Prostate gland (tissue), 2 donors: Measurements from ENCODE around the gene JARID2. TPM values are rescaled to one million over a fixed set of nuclear protein-coding genes. Genes with fewer than 3 reads are reported as not detected.

Experiments used
- DNase-seq: peaks from one replicate; pipeline ENCODE4 v3.0.0-alpha.2; 2019; ENCODE audit warnings: low spot score
- H3K27ac ChIP-seq, 2 donors: fragments of 200-600 bp; sonication (generic); 2 replicates each; pipeline ENCODE4 v1.5.1; 2017 to 2019
- H3K27me3 ChIP-seq: fragments of 200-600 bp; sonication (generic); replicated peaks from 2 replicates; pipeline ENCODE4 v1.5.1; 2019; ENCODE audit not compliant: insufficient read depth
- H3K36me3 ChIP-seq, 2 donors: fragments of 200-600 bp; sonication (generic); 1 replicate in 1 of 2; 2 replicates in 1 of 2; pipeline versions ENCODE4 v1.5.1 to v1.8.1; 2017 to 2019
- H3K4me1 ChIP-seq: fragments of 200-600 bp; sonication (generic); replicated peaks from 2 replicates; pipeline ENCODE4 v1.5.1; 2019
- H3K4me3 ChIP-seq, 2 donors: fragments of 200-600 bp; sonication (generic); 2 replicates each; pipeline ENCODE4 v1.5.1; 2017 to 2019
- H3K9me3 ChIP-seq: fragments of 200-600 bp; sonication (generic); 2 replicates; pipeline ENCODE4 v1.5.1; 2017
- CTCF ChIP-seq, 4 experiments: fragments of 200-600 bp in 2 of 4; fragments of 450-650 bp in 2 of 4; sonication (generic) in 2 of 4; IDR thresholded peaks; 1 replicate in 3 of 4; 2 replicates in 1 of 4; pipeline ENCODE4 v1.5.1; 2016 to 2019; ENCODE audit warnings: antibody characterized with exemption in 4 of 4, mild to moderate bottlenecking in 2 of 4, moderate library complexity in 2 of 4
- POLR2A ChIP-seq: fragments of 450-650 bp; IDR thresholded peaks from one replicate; pipeline ENCODE4 v1.6.1; 2016; ENCODE audit warnings: antibody characterized with exemption, mild to moderate bottlenecking
- POLR2AphosphoS5 ChIP-seq: sonication (generic); formaldehyde crosslinking; IDR thresholded peaks from one replicate; pipeline ENCODE4 v1.6.1; 2017; ENCODE audit warnings: antibody characterized with exemption
- WGBS: methylation state at CpG from one replicate; pipeline ENCODE4 v1.1.5; 2018; 5-methylcytosine and 5-hydroxymethylcytosine counted together
- intact Hi-C: fragments of 100-400 bp; cut with DNase I; formaldehyde crosslinking; loops from one replicate; pipeline ENCODE4 v1.14.2; 2022
- total RNA-seq, 2 donors: library from RNA; depleted of rRNA; stranded (reverse); fragments of >200 nt; gene quantifications; one replicate each; pipeline ENCODE4 v1.1.0, GENCODE V29; 2016

Gene JARID2
- total RNA-seq, 2 donors from 2014 or later = 7.7 to 35.4 TPM

- 95% methylated on average over 9 of the region's 9 CpGs for WGBS
Observed at GRCh38 chr6:15528870-15529269, 283.0 kb downstream of the JARID2 start.

GRCh38 chr6:15530411-15530810 lies 284.5 kb downstream of the JARID2 start:
- H3K4me3 ChIP-seq = no peak overlapping the region
- H3K27ac ChIP-seq = no peak overlapping the region
- no peak for DNase-seq
- H3K27me3 ChIP-seq = no peaks in the 10 kb centered on the region
- TF ChIP-seq CTCF (IDR thresholded peaks at IDR 0.05) (no peak), POLR2AphosphoS5 (no peak), POLR2A (no peak)
- H3K4me1 ChIP-seq = no peaks in the 10 kb centered on the region
- WGBS = 84% methylated on average over 10 of the region's 10 CpGs
- intact Hi-C loops = no loop called here
- H3K36me3 ChIP-seq = no peaks in the 10 kb centered on the region
- H3K9me3 ChIP-seq = no peaks in the 10 kb centered on the region

More at GRCh38 chr6:15528870-15529269, 283.0 kb downstream of the JARID2 start:
- no peaks in the 10 kb centered on the region for H3K9me3 ChIP-seq
- H3K4me3 ChIP-seq = no peak overlapping the region
- no peak overlapping the region for H3K27ac ChIP-seq
- H3K27me3 ChIP-seq = no peaks in the 10 kb centered on the region
- H3K4me1 ChIP-seq = no peaks in the 10 kb centered on the region
- no peaks in the 10 kb centered on the region for H3K36me3 ChIP-seq
- TF ChIP-seq CTCF (IDR thresholded peaks at IDR 0.05) (no peak), POLR2A (no peak), POLR2AphosphoS5 (no peak)
- intact Hi-C loops = no loop called here
- DNase-seq = no peak

GRCh38 chr6:15531973-15532372 lies 286.1 kb downstream of the JARID2 start:
- no peak overlapping the region for H3K4me3 ChIP-seq
- 96% methylated on average over 7 of the region's 7 CpGs for WGBS

GRCh38 chr6:15533379-15534026 lies 287.6 kb downstream of the JARID2 start:
- no peak for DNase-seq
- no peak for TF ChIP-seq POLR2A
- H3K4me1 ChIP-seq = no peaks in the 10 kb centered on the region
- no peak overlapping the region for H3K27ac ChIP-seq
- no peaks in the 10 kb centered on the region for H3K27me3 ChIP-seq
- intact Hi-C loops = no loop called here
- H3K36me3 ChIP-seq = no peaks in the 10 kb centered on the region
- WGBS = 93% methylated on average over 12 of the region's 12 CpGs
- H3K4me3 ChIP-seq = no peak overlapping the region
- H3K9me3 ChIP-seq = no peaks in the 10 kb centered on the region

More at GRCh38 chr6:15531973-15532372, 286.1 kb downstream of the JARID2 start:
- intact Hi-C loops = no loop called here
- DNase-seq = no peak
- H3K4me1 ChIP-seq = no peaks in the 10 kb centered on the region
- no peak for TF ChIP-seq CTCF (IDR thresholded peaks at IDR 0.05)
- TF ChIP-seq POLR2A = no peak
- no peak for TF ChIP-seq POLR2AphosphoS5
- H3K27me3 ChIP-seq = no peaks in the 10 kb centered on the region
- no peak overlapping the region for H3K27ac ChIP-seq
- no peaks in the 10 kb centered on the region for H3K9me3 ChIP-seq
- no peaks in the 10 kb centered on the region for H3K36me3 ChIP-seq

GRCh38 chr6:15534974-15535373 lies 289.1 kb downstream of the JARID2 start:
- no peaks in the 10 kb centered on the region for H3K4me1 ChIP-seq
- H3K9me3 ChIP-seq = no peaks in the 10 kb centered on the region
- intact Hi-C loops = no loop called here
- H3K27ac ChIP-seq = no peak overlapping the region
- no peaks in the 10 kb centered on the region for H3K27me3 ChIP-seq
- TF ChIP-seq POLR2AphosphoS5 (no peak), POLR2A (no peak), CTCF (IDR thresholded peaks at IDR 0.05) (no peak)
- no peak overlapping the region for H3K4me3 ChIP-seq
- no peaks in the 10 kb centered on the region for H3K36me3 ChIP-seq
- no peak for DNase-seq
- 90% methylated on average over 3 of the region's 3 CpGs for WGBS
